Fibroblast of pulmonary artery (primary cell): ENCODE data around the gene ZHX3.
A peak's percentile ranks its signal among the peaks of the same experiment; 100 is the strongest.
"Not testable (repeated sequence)": the region's sequence is repeated elsewhere in the genome, so short reads cannot be mapped to it uniquely, and the experiment has no call there.

Source experiments
- DNase-seq: peaks from one replicate; pipeline ENCODE4 v3.0.0-alpha.2; 2010; ENCODE audit warnings: low read depth
- H3K4me3 ChIP-seq: replicated peaks from 2 replicates; pipeline ENCODE4 v1.5.1; 2011; ENCODE audit warnings: low read depth, mild to moderate bottlenecking, control low read depth, low read length, moderate library complexity
- CTCF ChIP-seq: IDR thresholded peaks from 2 replicates; pipeline ENCODE4 v1.5.1; 2011; ENCODE audit warnings: mild to moderate bottlenecking, control low read depth, low read length, inconsistent platforms; ENCODE audit errors: missing control alignments

The ZHX3 gene

GRCh38 chr20:41247523-41248367, 69.8 kb downstream of the ZHX3 start:
- H3K4me3 ChIP-seq, result no peak overlapping the region
- no peak for TF ChIP-seq CTCF
- DNase-seq, result no peak

GRCh38 chr20:41245086-41245707, 72.3 kb downstream of the ZHX3 start:
- peak; percentile 53 for DNase-seq
- H3K4me3 ChIP-seq, result no peak overlapping the region
- peak; percentile 39 for TF ChIP-seq CTCF

GRCh38 chr20:41242807-41243206, 74.7 kb downstream of the ZHX3 start:
- no peak for DNase-seq
- H3K4me3 ChIP-seq, result no peak overlapping the region
- TF ChIP-seq CTCF, result no peak

- H3K4me3 ChIP-seq, result no peak overlapping the region
- no peak for DNase-seq
- no peak for TF ChIP-seq CTCF
These were observed 75.2 kb downstream of the ZHX3 start for GRCh38 chr20:41242352-41242751.

GRCh38 chr20:41237233-41237632, 80.3 kb downstream of the ZHX3 start:
- not testable (repeated sequence) for H3K4me3 ChIP-seq, DNase-seq

- H3K4me3 ChIP-seq, DNase-seq: not testable (repeated sequence)
These were observed 80.7 kb downstream of the ZHX3 start for GRCh38 chr20:41236818-41237217.

GRCh38 chr20:41234546-41234945, 83.0 kb downstream of the ZHX3 start:
- TF ChIP-seq CTCF, result no peak
- no peak for DNase-seq

GRCh38 chr20:41234041-41234440, 83.5 kb downstream of the ZHX3 start:
- H3K4me3 ChIP-seq, result no peak overlapping the region
- no peak for TF ChIP-seq CTCF
- DNase-seq, result no peak

More at GRCh38 chr20:41234546-41234945, 83.0 kb downstream of the ZHX3 start:
- H3K4me3 ChIP-seq, result no peak overlapping the region
